Small intestine (tissue), 7 donors: ENCODE data around the gene UBE2L5. TPM values are rescaled to one million over a fixed set of nuclear protein-coding genes. Genes with fewer than 3 reads are reported as not detected.
"Not testable (repeated sequence)": the region's sequence is repeated elsewhere in the genome, so short reads cannot be mapped to it uniquely, and the experiment has no call there.

Source experiments
- DNase-seq, 2 donors: peaks; one replicate each; pipeline versions ENCODE4 v3.0.0 to v3.0.0-alpha.2; 2013
- FAIRE-seq: peaks from 2 replicates; lab custom pipeline; 2012; peaks lifted over from hg19 to GRCh38; lab: Jason Lieb, UNC
- H3K27ac ChIP-seq, 3 donors: one replicate each; pipeline ENCODE4 v1.5.1; 2013; ENCODE audit warnings: low read length in 2 of 3, mild to moderate bottlenecking in 2 of 3, control low read depth in 1 of 3, inconsistent platforms in 1 of 3, low read depth in 1 of 3, moderate library complexity in 1 of 3
- H3K27me3 ChIP-seq, 3 donors: one replicate each; pipeline ENCODE4 v1.6.1; 2013; ENCODE audit warnings: low read length in 3 of 3, inconsistent platforms in 1 of 3; ENCODE audit not compliant: control insufficient read depth in 3 of 3, insufficient read depth in 3 of 3
- H3K36me3 ChIP-seq, 3 donors: one replicate each; pipeline ENCODE4 v1.6.1; 2013; ENCODE audit warnings: low read length in 3 of 3, inconsistent platforms in 1 of 3, low read depth in 1 of 3, mild to moderate bottlenecking in 1 of 3, moderate library complexity in 1 of 3; ENCODE audit not compliant: control insufficient read depth in 3 of 3, insufficient read depth in 2 of 3
- H3K4me1 ChIP-seq, 3 donors: one replicate each; pipeline ENCODE4 v1.6.1; 2013; ENCODE audit warnings: low read length in 2 of 3, inconsistent platforms in 1 of 3, low read depth in 1 of 3, mild to moderate bottlenecking in 1 of 3, moderate library complexity in 1 of 3; ENCODE audit not compliant: control insufficient read depth in 3 of 3, insufficient read depth in 2 of 3
- H3K4me3 ChIP-seq, 3 donors: one replicate each; pipeline ENCODE4 v1.5.1; 2013; ENCODE audit warnings: low read length in 3 of 3, control low read depth in 1 of 3, inconsistent platforms in 1 of 3, low read depth in 1 of 3, mild to moderate bottlenecking in 1 of 3, moderate library complexity in 1 of 3
- H3K9me3 ChIP-seq, 2 donors: one replicate each; pipeline ENCODE4 v1.6.1; 2013; ENCODE audit warnings: low read depth in 1 of 2, low read length in 1 of 2; ENCODE audit not compliant: control insufficient read depth in 2 of 2, insufficient read depth in 1 of 2
- WGBS, 3 donors: extraction: QIAGEN DNeasy Blood & Tissue Kit; methylation state at CpG; one replicate each; pipeline ENCODE4 v1.1.7; 2013; 5-methylcytosine and 5-hydroxymethylcytosine counted together
- polyA plus RNA-seq, 4 donors: library from polyadenylated mRNA; stranded (reverse) in 3 of 4; unstranded in 1 of 4; fragments of 200-250 nt in 3 of 4; fragments of 120-200 nt in 1 of 4; gene quantifications; one replicate each; pipeline versions ENCODE4 v1.2.1 to v1.2.3, GENCODE V29; 2013
- donor health status: healthy with polysubstance abuse.
- donor health status: control.
- donor health status: control.
- donor health status: Bipolar disorder and iron deficiency.
- donor health status: healthy.

Gene UBE2L5
- polyA plus RNA-seq, 4 donors = 0.18 TPM; not detected in 3

GRCh38 chr13:30451476-30451875 lies 29.2 kb downstream of the UBE2L5 start:
- 92 to 95% (median 94%) methylated on average over 12 of the region's 12 CpGs for WGBS, 3 donors
- H3K27ac ChIP-seq, H3K4me1 ChIP-seq, FAIRE-seq, DNase-seq, H3K4me3 ChIP-seq, H3K9me3 ChIP-seq, H3K27me3 ChIP-seq, H3K36me3 ChIP-seq: not testable (repeated sequence)

- H3K36me3 ChIP-seq = no peaks in the 10 kb centered on the region
- no peak for FAIRE-seq
- no peak overlapping the region for H3K27ac ChIP-seq
- no peaks in the 10 kb centered on the region for H3K27me3 ChIP-seq
- H3K4me3 ChIP-seq = no peak overlapping the region
- no peak for DNase-seq
- H3K4me1 ChIP-seq = no peaks in the 10 kb centered on the region
- H3K9me3 ChIP-seq = no peaks in the 10 kb centered on the region
- 79 to 91% (median 81%) methylated on average over 4 of the region's 4 CpGs for WGBS, 3 donors
Observed at GRCh38 chr13:30453727-30454126, 31.4 kb downstream of the UBE2L5 start.

GRCh38 chr13:30454991-30455390 lies 32.7 kb downstream of the UBE2L5 start:
- H3K27ac ChIP-seq = no peak overlapping the region
- no peaks in the 10 kb centered on the region for H3K9me3 ChIP-seq
- no peaks in the 10 kb centered on the region for H3K27me3 ChIP-seq
- FAIRE-seq (no peak), DNase-seq (no peak)
- 93 to 95% (median 93%) methylated on average over 2 of the region's 2 CpGs for WGBS, 3 donors
- no peak overlapping the region for H3K4me3 ChIP-seq
- no peaks in the 10 kb centered on the region for H3K4me1 ChIP-seq
- no peaks in the 10 kb centered on the region for H3K36me3 ChIP-seq

- no peak for FAIRE-seq
- H3K4me3 ChIP-seq = no peak overlapping the region
- H3K27ac ChIP-seq = no peak overlapping the region
- WGBS, 3 donors = 55 to 75% (median 66%) methylated on average over 3 of the region's 3 CpGs
- H3K36me3 ChIP-seq = no peaks in the 10 kb centered on the region
- no peaks in the 10 kb centered on the region for H3K27me3 ChIP-seq
- no peaks in the 10 kb centered on the region for H3K9me3 ChIP-seq
- H3K4me1 ChIP-seq = no peaks in the 10 kb centered on the region
- no peak for DNase-seq
Observed at GRCh38 chr13:30456290-30456689, 34.0 kb downstream of the UBE2L5 start.

GRCh38 chr13:30457306-30457891 lies 35.1 kb downstream of the UBE2L5 start:
- Histone ChIP-seq H3K27me3 (no peaks in the 10 kb centered on the region), H3K4me3 (no peak overlapping the region), H3K9me3 (no peaks in the 10 kb centered on the region), H3K36me3 (peaks cover 0 to 3% (median 0%) of the 10 kb centered on the region in 3 donors), H3K4me1 (no peaks in the 10 kb centered on the region), H3K27ac (no peak overlapping the region)
- whole genome bisulfite sequencing, 3 donors = 62 to 95% (median 77%) methylated on average over 3 of the region's 3 CpGs
- FAIRE-seq = no peak
- no peak for DNase-seq

GRCh38 chr13:30461279-30462066 lies 39.2 kb downstream of the UBE2L5 start:
- H3K4me3 ChIP-seq, H3K27ac ChIP-seq, H3K36me3 ChIP-seq, H3K9me3 ChIP-seq, H3K27me3 ChIP-seq: not testable (repeated sequence)
- H3K4me1 ChIP-seq = peaks cover 0 to 14% (median 0%) of the 10 kb centered on the region in 3 donors
- DNase-seq (peak; percentile 47 to 49), FAIRE-seq (peak; percentile 86)
- WGBS, 3 donors = 80 to 96% (median 88%) methylated on average over 3 of the region's 3 CpGs

GRCh38 chr13:30463787-30464495 lies 41.6 kb downstream of the UBE2L5 start:
- H3K9me3 ChIP-seq = no peaks in the 10 kb centered on the region
- 0 to 1% (median 1%) methylated on average over 31 to 32 of the region's 32 CpGs for WGBS, 3 donors
- H3K27ac ChIP-seq = peak overlapping the region; percentile 94 to 100 (median 99)
- H3K27me3 ChIP-seq = no peaks in the 10 kb centered on the region
- H3K4me3 ChIP-seq = peak overlapping the region; percentile 62 to 97 (median 95)
- FAIRE-seq = no peak
- H3K36me3 ChIP-seq = peaks cover 0 to 3% (median 0%) of the 10 kb centered on the region in 3 donors
- peak; percentile 73 to 88 for DNase-seq
- peaks cover 0 to 15% (median 0%) of the 10 kb centered on the region in 3 donors for H3K4me1 ChIP-seq
